ENCODE results near the gene AGA. TPM values are rescaled to one million over a fixed set of nuclear protein-coding genes. Genes with fewer than 3 reads are reported as not detected.

AGA gene
- total RNA-seq, 1 experiment from 2014 or later: 7.6 TPM

DNA sequence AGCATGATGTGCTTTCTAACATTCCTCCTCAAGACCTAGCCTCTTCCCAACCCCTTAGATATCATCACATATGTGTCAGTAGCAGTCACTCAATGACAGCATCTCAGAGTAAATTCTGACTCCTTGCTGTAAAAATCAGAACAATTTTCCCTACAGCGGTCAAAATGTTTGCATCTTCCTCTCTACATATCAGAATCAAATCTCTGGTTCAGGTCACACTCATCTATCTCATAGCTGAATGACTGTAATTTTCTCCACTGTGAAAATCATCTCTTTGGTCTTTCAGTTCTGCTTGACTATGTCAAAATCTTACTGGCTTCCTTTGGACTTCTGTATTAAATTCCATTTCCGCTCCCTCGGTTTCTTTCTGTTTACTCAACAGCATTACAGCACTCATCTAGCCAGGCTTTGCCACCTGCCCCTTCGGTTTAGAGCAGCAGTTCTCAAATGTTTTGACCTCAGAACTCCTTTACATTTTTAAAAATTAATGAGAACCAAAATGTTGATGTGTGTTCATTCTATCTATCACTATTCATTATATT, 57.3 kb downstream of the AGA start:
- Histone ChIP-seq H3K4me3 (replicated peaks in 1 of 2; ENCODE audit: low read depth in 1 of 2, low read length in 2 of 2) (no peak overlapping the region), H3K9me2 (ENCODE audit: insufficient read depth) (no peaks in the 10 kb centered on the region), H2AFZ (ENCODE audit: low read depth, low read length, poor library complexity, severe bottlenecking) (no peak overlapping the region), H3K9me3 (ENCODE audit: control insufficient read depth in 1 of 2, insufficient read depth in 1 of 2, low read depth in 1 of 2, low read length in 2 of 2) (no peaks in the 10 kb centered on the region), H3K4me2 (ENCODE audit: low read length) (no peak overlapping the region), H3K27ac (ENCODE audit: low read depth, low read length) (no peak overlapping the region), H3K9ac (ENCODE audit: low read length) (no peak overlapping the region), H3K79me2 (ENCODE audit: insufficient read depth, low read length) (no peaks in the 10 kb centered on the region), H4K20me1 (ENCODE audit: insufficient read depth) (no peaks in the 10 kb centered on the region), H3K36me3 (ENCODE audit: control insufficient read depth in 1 of 2, insufficient read depth in 2 of 2, low read length in 2 of 2) (no peaks in the 10 kb centered on the region), H3K4me1 (ENCODE audit: control insufficient read depth in 1 of 2, insufficient read depth in 2 of 2, low read length in 2 of 2) (no peaks in the 10 kb centered on the region), H3K27me3 (ENCODE audit: insufficient read depth, low read length) (no peaks in the 10 kb centered on the region)
- RAD21 ChIA-PET (ENCODE audit: low non-redundant PET in 1 of 2, low total read pairs in 2 of 2, uncharacterized antibody in 2 of 2, unreplicated experiment in 2 of 2): no interaction called here
- no peak for TF ChIP-seq ELF1 (IDR thresholded peaks at IDR 0.05; ENCODE audit: borderline replicate concordance, low read depth)
- TF ChIP-seq ZFX (IDR thresholded peaks at IDR 0.05): no peak
- TF ChIP-seq, protein P1, sequence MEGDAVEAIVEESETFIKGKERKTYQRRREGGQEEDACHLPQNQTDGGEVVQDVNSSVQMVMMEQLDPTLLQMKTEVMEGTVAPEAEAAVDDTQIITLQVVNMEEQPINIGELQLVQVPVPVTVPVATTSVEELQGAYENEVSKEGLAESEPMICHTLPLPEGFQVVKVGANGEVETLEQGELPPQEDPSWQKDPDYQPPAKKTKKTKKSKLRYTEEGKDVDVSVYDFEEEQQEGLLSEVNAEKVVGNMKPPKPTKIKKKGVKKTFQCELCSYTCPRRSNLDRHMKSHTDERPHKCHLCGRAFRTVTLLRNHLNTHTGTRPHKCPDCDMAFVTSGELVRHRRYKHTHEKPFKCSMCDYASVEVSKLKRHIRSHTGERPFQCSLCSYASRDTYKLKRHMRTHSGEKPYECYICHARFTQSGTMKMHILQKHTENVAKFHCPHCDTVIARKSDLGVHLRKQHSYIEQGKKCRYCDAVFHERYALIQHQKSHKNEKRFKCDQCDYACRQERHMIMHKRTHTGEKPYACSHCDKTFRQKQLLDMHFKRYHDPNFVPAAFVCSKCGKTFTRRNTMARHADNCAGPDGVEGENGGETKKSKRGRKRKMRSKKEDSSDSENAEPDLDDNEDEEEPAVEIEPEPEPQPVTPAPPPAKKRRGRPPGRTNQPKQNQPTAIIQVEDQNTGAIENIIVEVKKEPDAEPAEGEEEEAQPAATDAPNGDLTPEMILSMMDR (IDR thresholded peaks at IDR 0.05 in 2 of 3, conservative IDR thresholded peaks at IDR 0.05 in 1 of 3; ENCODE audit: borderline replicate concordance in 1 of 3, insufficient read depth in 1 of 3, low read depth in 2 of 3, low read length in 2 of 3): no peak
- CTCF ChIA-PET: no interaction called here
- intact Hi-C loops (cut with micrococcal nuclease): no loop called here
- ATAC-seq (no peak), DNase-seq (ENCODE audit: low read depth, low spot score) (no peak)
- no TSS peak for BruUV-seq (replicated peaks)
- POLR2A ChIA-PET: no interaction called here

DNA sequence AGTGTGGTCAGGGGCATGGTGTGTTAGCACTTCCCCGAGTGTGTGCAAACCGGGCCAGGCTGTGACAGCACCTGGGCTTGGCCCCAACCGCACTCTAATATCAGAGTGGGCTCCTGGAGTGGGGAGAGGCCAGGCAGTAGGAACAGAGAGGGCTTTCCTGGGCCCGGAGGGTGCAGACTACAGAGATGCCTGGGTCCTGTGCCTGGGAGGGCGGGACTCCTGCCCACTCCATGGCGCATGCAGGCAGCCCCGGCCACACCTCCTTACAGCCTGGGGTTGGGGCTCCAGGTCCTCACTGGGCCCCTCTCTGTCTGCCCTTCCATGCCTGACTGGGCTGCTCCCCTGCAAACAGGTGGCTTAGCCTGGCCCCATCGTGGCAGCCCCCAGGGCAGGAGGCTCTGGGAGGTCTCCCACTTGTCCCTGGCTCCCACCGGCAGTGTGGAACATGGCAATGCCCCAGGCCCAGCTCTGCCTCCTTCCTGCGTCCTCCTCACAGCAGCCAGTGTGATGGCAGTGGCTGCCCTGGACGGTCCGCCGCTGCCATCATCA, 60.4 kb downstream of the AGA start:
- ChIA-PET RAD21 (ENCODE audit: low non-redundant PET in 1 of 2, low total read pairs in 2 of 2, uncharacterized antibody in 2 of 2, unreplicated experiment in 2 of 2) (no interaction called here), CTCF (no interaction called here), POLR2A (no interaction called here)
- no peaks in the 10 kb centered on the region for H3K27me3 ChIP-seq (ENCODE audit: insufficient read depth, low read length)
- intact Hi-C loops (cut with micrococcal nuclease): no loop called here
- no peaks in the 10 kb centered on the region for H3K9me2 ChIP-seq (ENCODE audit: insufficient read depth)
- H2AFZ ChIP-seq (ENCODE audit: low read depth, low read length, poor library complexity, severe bottlenecking): no peak overlapping the region
- TF ChIP-seq TCF7L2 (IDR thresholded peaks at IDR 0.05; ENCODE audit: borderline replicate concordance, extremely low read depth, insufficient read depth, insufficient read length): no peak
- no peaks in the 10 kb centered on the region for H4K20me1 ChIP-seq (ENCODE audit: insufficient read depth)
- H3K4me1 ChIP-seq (ENCODE audit: control insufficient read depth in 1 of 2, insufficient read depth in 2 of 2, low read length in 2 of 2): no peaks in the 10 kb centered on the region
- no peak overlapping the region for H3K27ac ChIP-seq (ENCODE audit: low read depth, low read length)
- H3K4me3 ChIP-seq (replicated peaks in 1 of 2; ENCODE audit: low read depth in 1 of 2, low read length in 2 of 2): no peak overlapping the region
- no peaks in the 10 kb centered on the region for H3K79me2 ChIP-seq (ENCODE audit: insufficient read depth, low read length)
- no peaks in the 10 kb centered on the region for H3K36me3 ChIP-seq (ENCODE audit: control insufficient read depth in 1 of 2, insufficient read depth in 2 of 2, low read length in 2 of 2)
- no peak overlapping the region for H3K9ac ChIP-seq (ENCODE audit: low read length)
- no TSS peak for BruUV-seq (replicated peaks)
- no peaks in the 10 kb centered on the region for H3K9me3 ChIP-seq (ENCODE audit: control insufficient read depth in 1 of 2, insufficient read depth in 1 of 2, low read depth in 1 of 2, low read length in 2 of 2)
- DNase-seq (ENCODE audit: low read depth, low spot score) (no peak), ATAC-seq (no peak)
- no peak overlapping the region for H3K4me2 ChIP-seq (ENCODE audit: low read length)

Other genes starting within 250 kb of the AGA start
- gene NEIL3, start 132.6 kb downstream of the AGA start, total RNA-seq (2021; ENCODE audit: unreplicated experiment): 18.1 TPM